IMR-90 (cell line): ENCODE results near the gene CERT1.
"Not testable (repeated sequence)": the region's sequence is repeated elsewhere in the genome, so short reads cannot be mapped to it uniquely, and the experiment has no call there.

Experiments
- CHD1 ChIP-seq: IDR thresholded peaks from 2 replicates; pipeline ENCODE4 v1.6.1; 2012; ENCODE audit warnings: low read depth, low read length, improper control_type of control experiment
- ELK1 ChIP-seq: fragments of 150-350 bp; IDR thresholded peaks from 2 replicates; pipeline ENCODE4 v1.6.1; 2016; ENCODE audit warnings: low read depth, mild to moderate bottlenecking, low read length, moderate library complexity, borderline replicate concordance
- MAZ ChIP-seq: IDR thresholded peaks from 2 replicates; pipeline ENCODE4 v1.6.1; 2012; ENCODE audit warnings: low read depth, mild to moderate bottlenecking, low read length, improper control_type of control experiment, moderate library complexity, borderline replicate concordance
- MXI1 ChIP-seq: IDR thresholded peaks from 2 replicates; pipeline ENCODE4 v1.6.1; 2012; ENCODE audit warnings: low read depth, mild to moderate bottlenecking, low read length, moderate library complexity, borderline replicate concordance
- POLR2A ChIP-seq: IDR thresholded peaks from 2 replicates; pipeline ENCODE4 v1.6.1; 2012; ENCODE audit warnings: mild to moderate bottlenecking, low read depth, low read length
- RAD21 ChIP-seq: IDR thresholded peaks from 2 replicates; pipeline ENCODE4 v1.6.1; 2012; ENCODE audit warnings: low read length, improper control_type of control experiment
- SMC3 ChIP-seq: fragments of 150-350 bp; IDR thresholded peaks from 2 replicates; pipeline ENCODE4 v1.6.1; 2016; ENCODE audit warnings: low read depth, mild to moderate bottlenecking, antibody characterized with exemption, low read length, moderate library complexity
- TF ChIP-seq, protein P1 (sequence below): conservative IDR thresholded peaks from 2 replicates; pipeline ENCODE4 v1.5.1; 2012; ENCODE audit warnings: mild to moderate bottlenecking, low read depth, low read length, improper control_type of control experiment
- TF ChIP-seq, protein P2 (sequence below): fragments of 150-350 bp; IDR thresholded peaks from 2 replicates; pipeline ENCODE4 v1.6.1; 2017; ENCODE audit warnings: mild to moderate bottlenecking, antibody characterized with exemption, low read length, low read depth

DNA sequence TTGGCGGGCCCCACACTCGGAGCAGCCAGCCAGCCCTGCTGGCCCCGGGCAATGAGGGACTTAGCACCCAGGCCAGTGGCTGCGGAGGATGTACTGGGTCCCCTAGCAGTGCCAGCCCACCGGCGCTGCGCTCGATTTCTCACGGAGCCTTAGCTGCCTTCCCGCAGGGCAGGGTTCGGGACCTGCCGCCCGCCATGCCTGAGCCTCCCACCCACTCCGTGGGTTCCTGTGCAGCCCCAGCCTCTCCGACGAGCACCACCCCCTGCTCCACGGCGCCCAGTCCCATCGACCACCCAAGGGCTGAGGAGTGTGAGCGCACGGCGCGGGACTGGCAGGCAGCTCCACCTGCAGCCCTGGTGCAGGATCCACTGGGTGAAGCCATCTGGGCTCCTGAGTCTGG is 177.7 kb downstream of the CERT1 start:
- TF ChIP-seq POLR2A, MAZ, ELK1, SMC3, RAD21, MXI1, CHD1: not testable (repeated sequence)
- TF ChIP-seq, protein P1, sequence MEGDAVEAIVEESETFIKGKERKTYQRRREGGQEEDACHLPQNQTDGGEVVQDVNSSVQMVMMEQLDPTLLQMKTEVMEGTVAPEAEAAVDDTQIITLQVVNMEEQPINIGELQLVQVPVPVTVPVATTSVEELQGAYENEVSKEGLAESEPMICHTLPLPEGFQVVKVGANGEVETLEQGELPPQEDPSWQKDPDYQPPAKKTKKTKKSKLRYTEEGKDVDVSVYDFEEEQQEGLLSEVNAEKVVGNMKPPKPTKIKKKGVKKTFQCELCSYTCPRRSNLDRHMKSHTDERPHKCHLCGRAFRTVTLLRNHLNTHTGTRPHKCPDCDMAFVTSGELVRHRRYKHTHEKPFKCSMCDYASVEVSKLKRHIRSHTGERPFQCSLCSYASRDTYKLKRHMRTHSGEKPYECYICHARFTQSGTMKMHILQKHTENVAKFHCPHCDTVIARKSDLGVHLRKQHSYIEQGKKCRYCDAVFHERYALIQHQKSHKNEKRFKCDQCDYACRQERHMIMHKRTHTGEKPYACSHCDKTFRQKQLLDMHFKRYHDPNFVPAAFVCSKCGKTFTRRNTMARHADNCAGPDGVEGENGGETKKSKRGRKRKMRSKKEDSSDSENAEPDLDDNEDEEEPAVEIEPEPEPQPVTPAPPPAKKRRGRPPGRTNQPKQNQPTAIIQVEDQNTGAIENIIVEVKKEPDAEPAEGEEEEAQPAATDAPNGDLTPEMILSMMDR, result not testable (repeated sequence)
- TF ChIP-seq, protein P2, sequence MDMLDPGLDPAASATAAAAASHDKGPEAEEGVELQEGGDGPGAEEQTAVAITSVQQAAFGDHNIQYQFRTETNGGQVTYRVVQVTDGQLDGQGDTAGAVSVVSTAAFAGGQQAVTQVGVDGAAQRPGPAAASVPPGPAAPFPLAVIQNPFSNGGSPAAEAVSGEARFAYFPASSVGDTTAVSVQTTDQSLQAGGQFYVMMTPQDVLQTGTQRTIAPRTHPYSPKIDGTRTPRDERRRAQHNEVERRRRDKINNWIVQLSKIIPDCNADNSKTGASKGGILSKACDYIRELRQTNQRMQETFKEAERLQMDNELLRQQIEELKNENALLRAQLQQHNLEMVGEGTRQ, result not testable (repeated sequence)
